ENCODE results near the gene DPP7. TPM values are rescaled to one million over a fixed set of nuclear protein-coding genes. Genes with fewer than 3 reads are reported as not detected.
"Not testable (repeated sequence)": the region's sequence is repeated elsewhere in the genome, so short reads cannot be mapped to it uniquely, and the experiment has no call there.

The DPP7 gene
- total RNA-seq, 4 donors from 2014 or later, result 71.4 to 139 (median 96.5) TPM

GRCh38 chr9:137127301-137128157, 13.0 kb upstream of the DPP7 start:
- Histone ChIP-seq H3K4me3 (peak overlapping the region; percentile 76), H3K27me3 (peaks cover 4% of the 10 kb centered on the region), H3K4me1 (peaks cover 37% of the 10 kb centered on the region), H3K9me3 (no peaks in the 10 kb centered on the region), H3K27ac (no peak overlapping the region), H3K36me3 (no peaks in the 10 kb centered on the region)
- no peak for DNase-seq (ENCODE audit: low spot score in 2 of 2)
- TF ChIP-seq POLR2AphosphoS5 (IDR thresholded peaks at IDR 0.05), result no peak
- TF ChIP-seq POLR2A (IDR thresholded peaks at IDR 0.05), result no peak
- TF ChIP-seq EP300 (IDR thresholded peaks at IDR 0.05), result no peak
- no peak for TF ChIP-seq CTCF (IDR thresholded peaks at IDR 0.05)
- WGBS, result 55% methylated on average over 24 of the region's 24 CpGs

- Histone ChIP-seq H3K36me3 (no peaks in the 10 kb centered on the region), H3K27me3 (peaks cover under 1% of the 10 kb centered on the region), H3K4me1 (peaks cover 38% of the 10 kb centered on the region), H3K27ac (no peak overlapping the region), H3K4me3 (peak overlapping the region; percentile 76), H3K9me3 (no peaks in the 10 kb centered on the region)
- DNase-seq (ENCODE audit: low spot score in 2 of 2), result no peak
- 62% methylated on average over 3 of the region's 3 CpGs for WGBS
- TF ChIP-seq POLR2A (IDR thresholded peaks at IDR 0.05) (no peak), POLR2AphosphoS5 (IDR thresholded peaks at IDR 0.05) (no peak), EP300 (IDR thresholded peaks at IDR 0.05) (no peak), CTCF (IDR thresholded peaks at IDR 0.05) (no peak)
These were observed 12.3 kb upstream of the DPP7 start for GRCh38 chr9:137126786-137127185.

GRCh38 chr9:137123952-137124462, 9.5 kb upstream of the DPP7 start:
- not testable (repeated sequence) for DNase-seq (ENCODE audit: low spot score in 2 of 2); H3K9me3 ChIP-seq; H3K36me3 ChIP-seq; H3K4me3 ChIP-seq; H3K27ac ChIP-seq; H3K27me3 ChIP-seq
- WGBS, result 95% methylated on average over 3 of the region's 5 CpGs
- H3K4me1 ChIP-seq, result peaks cover 27% of the 10 kb centered on the region

GRCh38 chr9:137123468-137123837, 8.9 kb upstream of the DPP7 start:
- Histone ChIP-seq H3K9me3 (no peaks in the 10 kb centered on the region), H3K27me3 (no peaks in the 10 kb centered on the region), H3K36me3 (no peaks in the 10 kb centered on the region), H3K4me3 (no peak overlapping the region), H3K27ac (no peak overlapping the region), H3K4me1 (peaks cover 22% of the 10 kb centered on the region)
- DNase-seq (ENCODE audit: low spot score in 2 of 2), result no peak
- 79% methylated on average over 5 of the region's 5 CpGs for WGBS
- TF ChIP-seq POLR2AphosphoS5 (IDR thresholded peaks at IDR 0.05) (no peak), CTCF (IDR thresholded peaks at IDR 0.05) (no peak), EP300 (IDR thresholded peaks at IDR 0.05) (no peak), POLR2A (IDR thresholded peaks at IDR 0.05) (no peak)

GRCh38 chr9:137122796-137123467, 8.4 kb upstream of the DPP7 start:
- DNase-seq (ENCODE audit: low spot score in 2 of 2); H3K36me3 ChIP-seq; H3K9me3 ChIP-seq; H3K27me3 ChIP-seq; H3K4me3 ChIP-seq; H3K27ac ChIP-seq: not testable (repeated sequence)
- peaks cover 17% of the 10 kb centered on the region for H3K4me1 ChIP-seq
- 93% methylated on average over 16 of the region's 16 CpGs for WGBS

- not testable (repeated sequence) for H3K9me3 ChIP-seq; H3K4me1 ChIP-seq; H3K4me3 ChIP-seq; H3K27me3 ChIP-seq; H3K27ac ChIP-seq; H3K36me3 ChIP-seq; DNase-seq (ENCODE audit: low spot score in 2 of 2)
- 79% methylated on average over 24 of the region's 25 CpGs for WGBS
These were observed 7.6 kb upstream of the DPP7 start for GRCh38 chr9:137121927-137122795.

GRCh38 chr9:137118092-137118603, 3.6 kb upstream of the DPP7 start:
- H3K4me1 ChIP-seq, result peaks cover 24% of the 10 kb centered on the region
- DNase-seq (ENCODE audit: low spot score in 2 of 2); H3K27me3 ChIP-seq; H3K9me3 ChIP-seq; H3K4me3 ChIP-seq; H3K27ac ChIP-seq; H3K36me3 ChIP-seq: not testable (repeated sequence)
- 77% methylated on average over 12 of the region's 12 CpGs for WGBS

All from suprapubic skin (tissue), 4 donors.